LNCAP (cell line): Measurements from ENCODE around the gene BBIP1.

Experiments
- CTCF ChIP-seq: fragments of 450-650 bp; IDR thresholded peaks from 2 replicates; pipeline ENCODE4 v1.5.1; 2017; ENCODE audit warnings: mild to moderate bottlenecking

Gene BBIP1

GRCh38 chr10:110868981-110869380, 50.0 kb downstream of the BBIP1 start:
- no peak for TF ChIP-seq CTCF

- TF ChIP-seq CTCF: no peak
These were observed 51.0 kb downstream of the BBIP1 start for GRCh38 chr10:110867807-110868465.

GRCh38 chr10:110865809-110866482, 53.0 kb downstream of the BBIP1 start:
- TF ChIP-seq CTCF: no peak

- TF ChIP-seq CTCF: no peak
These were observed 53.7 kb downstream of the BBIP1 start for GRCh38 chr10:110865186-110865808.

- no peak for TF ChIP-seq CTCF
These were observed 54.3 kb downstream of the BBIP1 start for GRCh38 chr10:110864662-110865140.

GRCh38 chr10:110863956-110864355, 55.0 kb downstream of the BBIP1 start:
- no peak for TF ChIP-seq CTCF

GRCh38 chr10:110863361-110863760, 55.6 kb downstream of the BBIP1 start:
- TF ChIP-seq CTCF: no peak
